ENCODE results near the gene MBD3.

MBD3 gene

GRCh38 chr19:1634242-1634937 lies 41.7 kb upstream of the MBD3 start:
- Histone ChIP-seq H2AFZ (no peak overlapping the region), H3K4me1 (no peaks in the 10 kb centered on the region), H3K9me3 (ENCODE audit: control insufficient read depth, low read length) (no peaks in the 10 kb centered on the region), H3K4me3 (ENCODE audit: low read depth, low read length) (no peak overlapping the region), H3K36me3 (ENCODE audit: control insufficient read depth, insufficient read depth, low read length) (no peaks in the 10 kb centered on the region), H3K79me2 (peaks cover 8% of the 10 kb centered on the region), H3K27me3 (ENCODE audit: control insufficient read depth, insufficient read depth, low read length) (no peaks in the 10 kb centered on the region), H3K27ac (no peak overlapping the region), H3K4me2 (ENCODE audit: low read length) (no peak overlapping the region), H3K9ac (no peak overlapping the region)
- no peak for TF ChIP-seq CTCF (IDR thresholded peaks at IDR 0.05)

GRCh38 chr19:1633269-1633826 lies 40.7 kb upstream of the MBD3 start:
- no peak overlapping the region for H3K9ac ChIP-seq
- no peaks in the 10 kb centered on the region for H3K27me3 ChIP-seq (ENCODE audit: control insufficient read depth, insufficient read depth, low read length)
- no peaks in the 10 kb centered on the region for H3K4me1 ChIP-seq
- no peak overlapping the region for H3K4me3 ChIP-seq (ENCODE audit: low read depth, low read length)
- H3K27ac ChIP-seq = no peak overlapping the region
- peaks cover 7% of the 10 kb centered on the region for H3K79me2 ChIP-seq
- no peaks in the 10 kb centered on the region for H3K36me3 ChIP-seq (ENCODE audit: control insufficient read depth, insufficient read depth, low read length)
- no peak overlapping the region for H2AFZ ChIP-seq
- H3K9me3 ChIP-seq (ENCODE audit: control insufficient read depth, low read length) = no peaks in the 10 kb centered on the region
- TF ChIP-seq CTCF (IDR thresholded peaks at IDR 0.05) = no peak
- H3K4me2 ChIP-seq (ENCODE audit: low read length) = no peak overlapping the region

DNA sequence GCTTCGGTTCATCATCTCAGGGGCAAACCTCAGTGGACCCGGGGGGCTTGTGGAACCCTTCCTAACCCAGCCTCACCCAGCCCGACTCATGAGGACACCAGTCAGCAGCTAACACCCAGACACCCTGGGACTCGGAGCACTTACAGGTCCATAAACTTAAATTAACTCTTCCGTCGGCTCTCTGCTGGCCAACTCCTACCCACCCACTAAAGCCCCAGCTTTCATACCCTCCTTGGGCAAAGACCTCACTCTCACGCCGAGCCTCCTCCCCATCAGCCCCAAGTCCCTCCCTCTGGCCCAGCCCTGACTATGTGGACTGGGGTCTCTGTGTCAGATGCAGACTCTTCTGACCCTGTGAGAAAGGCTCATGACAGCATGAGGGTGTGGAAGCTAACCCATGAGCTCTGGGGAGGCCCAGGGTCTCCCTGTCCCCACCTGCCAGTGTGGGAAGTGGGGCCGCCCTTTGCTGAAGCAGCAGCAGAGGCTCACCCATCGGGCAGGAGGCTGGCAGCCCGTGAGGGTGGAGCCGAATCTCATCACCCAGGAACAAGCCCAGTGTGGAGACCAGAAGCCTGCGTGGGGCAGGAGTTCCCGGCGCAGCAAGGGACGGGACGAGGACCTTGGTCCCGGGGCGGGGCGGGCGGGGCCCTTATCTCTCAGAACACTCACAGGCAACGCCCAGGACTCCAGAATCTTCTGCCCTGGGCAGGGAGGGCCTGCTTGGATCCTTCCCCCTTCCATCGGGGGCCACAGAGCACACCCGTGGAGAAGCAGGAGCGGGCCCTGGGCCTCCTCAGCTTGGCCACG lies 40.0 kb upstream of the MBD3 start:
- TF ChIP-seq CTCF (IDR thresholded peaks at IDR 0.05) = no peak
- H3K36me3 ChIP-seq (ENCODE audit: control insufficient read depth, insufficient read depth, low read length) = no peaks in the 10 kb centered on the region
- H3K9me3 ChIP-seq (ENCODE audit: control insufficient read depth, low read length) = no peaks in the 10 kb centered on the region
- H3K4me1 ChIP-seq = no peaks in the 10 kb centered on the region
- H3K4me3 ChIP-seq (ENCODE audit: low read depth, low read length) = no peak overlapping the region
- no peak overlapping the region for H3K4me2 ChIP-seq (ENCODE audit: low read length)
- no peaks in the 10 kb centered on the region for H3K27me3 ChIP-seq (ENCODE audit: control insufficient read depth, insufficient read depth, low read length)
- peaks cover 2% of the 10 kb centered on the region for H3K79me2 ChIP-seq
- H3K27ac ChIP-seq = no peak overlapping the region
- no peak overlapping the region for H2AFZ ChIP-seq
- no peak overlapping the region for H3K9ac ChIP-seq

- no peak overlapping the region for H3K9ac ChIP-seq
- no peaks in the 10 kb centered on the region for H3K9me3 ChIP-seq (ENCODE audit: control insufficient read depth, low read length)
- no peaks in the 10 kb centered on the region for H3K36me3 ChIP-seq (ENCODE audit: control insufficient read depth, insufficient read depth, low read length)
- H3K4me3 ChIP-seq (ENCODE audit: low read depth, low read length) = no peak overlapping the region
- H3K27me3 ChIP-seq (ENCODE audit: control insufficient read depth, insufficient read depth, low read length) = no peaks in the 10 kb centered on the region
- TF ChIP-seq CTCF (IDR thresholded peaks at IDR 0.05) = no peak
- no peak overlapping the region for H3K27ac ChIP-seq
- H3K4me2 ChIP-seq (ENCODE audit: low read length) = no peak overlapping the region
- H2AFZ ChIP-seq = no peak overlapping the region
- H3K4me1 ChIP-seq = no peaks in the 10 kb centered on the region
- H3K79me2 ChIP-seq = peaks cover 2% of the 10 kb centered on the region
Measured at GRCh38 chr19:1631557-1632100, 39.0 kb upstream of the MBD3 start.
